Activated CD8-positive, alpha-beta memory T cell treated with anti-CD3 and anti-CD28 coated beads, Interleukin-2, amount 50 U/mL, for 4 hours (primary cell): Measurements from ENCODE around the gene SLC7A1.

Source experiments
- DNase-seq: peaks from one replicate; pipeline ENCODE4 v3.0.0-alpha.2; 2020

The SLC7A1 gene

DNA sequence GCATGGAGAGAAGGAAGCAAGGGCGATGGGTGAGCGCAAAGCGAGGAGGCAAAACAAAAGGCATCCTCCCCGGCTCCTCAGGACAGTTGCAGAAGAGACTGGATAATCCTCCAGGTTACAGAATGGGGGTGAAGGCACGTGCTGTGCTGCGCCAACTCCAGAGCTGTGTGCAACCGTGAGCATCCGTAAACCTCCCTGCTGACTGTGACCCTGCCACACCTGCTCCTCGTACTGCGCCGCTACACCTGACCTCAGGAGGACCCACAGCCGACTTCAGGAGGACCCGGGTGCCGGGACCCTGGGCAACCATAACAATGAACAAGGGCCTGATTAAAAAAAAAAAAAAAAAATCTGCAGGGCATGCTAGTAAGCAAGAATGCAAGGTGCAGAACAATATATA lies 68.7 kb downstream of the SLC7A1 start:
- DNase-seq: no peak

GRCh38 chr13:29525757-29526156 lies 69.7 kb downstream of the SLC7A1 start:
- no peak for DNase-seq

DNA sequence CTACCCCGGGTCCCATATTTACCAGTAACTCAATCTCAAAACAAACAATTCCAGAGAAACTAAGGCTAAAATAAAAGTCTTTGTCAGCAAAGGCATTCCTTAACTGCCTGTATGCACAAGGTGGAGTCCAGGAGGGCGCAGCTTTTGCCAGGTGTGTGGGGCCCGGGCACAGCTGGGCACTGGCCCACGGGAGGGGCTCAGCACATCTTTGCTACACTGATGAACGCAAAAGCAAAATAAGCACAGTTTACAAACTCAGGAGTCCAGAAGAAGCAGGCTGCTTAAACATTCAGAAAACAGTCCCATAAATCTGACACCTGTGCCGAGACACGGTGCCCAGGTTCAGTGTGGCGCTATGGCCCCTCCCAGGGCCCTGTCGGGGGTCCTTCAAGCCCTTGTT lies 70.8 kb downstream of the SLC7A1 start:
- DNase-seq: no peak

DNA sequence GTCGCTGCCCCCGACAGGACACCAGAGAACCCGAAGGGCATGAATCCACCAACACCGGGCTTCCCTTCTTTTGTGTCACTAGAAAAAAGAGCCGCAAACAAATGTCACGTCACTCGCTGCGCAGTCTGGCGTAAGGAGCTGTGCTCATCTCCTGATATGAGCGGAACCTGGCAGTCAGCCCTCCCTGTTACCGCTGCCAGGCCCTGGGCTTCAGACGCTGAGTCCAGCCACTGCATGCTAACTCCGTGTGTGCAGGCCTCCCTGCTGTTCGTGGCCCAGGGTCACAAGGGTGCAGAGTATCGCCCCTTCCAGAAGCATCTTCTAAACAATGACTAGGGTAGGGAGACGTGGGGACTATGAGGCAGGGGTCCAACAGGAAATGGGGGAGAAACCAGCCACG lies 71.3 kb downstream of the SLC7A1 start:
- no peak for DNase-seq

- no peak for DNase-seq
Observed at GRCh38 chr13:29523199-29523961, 72.1 kb downstream of the SLC7A1 start.

- DNase-seq: no peak
Observed at GRCh38 chr13:29522044-29522685, 73.3 kb downstream of the SLC7A1 start.

- no peak for DNase-seq
Observed at GRCh38 chr13:29521336-29521735, 74.2 kb downstream of the SLC7A1 start.

DNA sequence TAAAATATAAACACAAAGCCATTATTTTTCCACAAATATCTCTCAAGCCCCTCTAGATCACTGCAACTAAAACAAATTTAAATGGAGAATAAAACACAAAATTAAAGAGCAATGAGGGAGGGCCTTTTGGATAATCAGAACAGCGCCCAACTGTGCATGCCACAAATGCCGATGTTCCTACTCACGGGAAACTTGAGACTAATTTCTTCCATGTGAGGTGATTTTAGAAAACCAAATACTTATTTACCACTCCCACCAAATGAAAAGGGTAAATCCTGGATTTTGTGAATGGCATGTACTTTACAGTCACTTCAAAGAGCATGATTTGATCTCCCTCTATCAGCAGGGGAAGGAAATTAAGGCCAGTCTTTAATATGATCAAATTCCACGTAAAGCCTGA lies 74.8 kb downstream of the SLC7A1 start:
- no peak for DNase-seq

DNA sequence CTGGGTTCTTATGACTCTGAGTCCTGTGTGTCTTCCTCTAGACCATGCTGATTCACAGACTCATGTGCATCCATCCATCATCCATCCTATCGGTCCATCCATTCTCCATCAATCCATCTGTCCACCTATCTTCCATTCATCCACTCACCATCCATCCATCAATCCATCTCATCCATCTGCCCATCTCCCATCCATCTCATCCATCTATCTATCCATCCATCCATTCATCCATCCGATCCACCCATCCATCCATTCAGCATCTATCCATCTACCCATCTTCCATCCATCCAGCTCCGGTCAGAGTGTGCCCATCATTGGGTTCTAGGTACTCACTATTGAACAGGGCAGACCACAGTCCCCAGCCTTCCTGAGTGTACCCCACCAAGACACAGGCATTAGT lies 75.6 kb downstream of the SLC7A1 start:
- DNase-seq: no peak

DNA sequence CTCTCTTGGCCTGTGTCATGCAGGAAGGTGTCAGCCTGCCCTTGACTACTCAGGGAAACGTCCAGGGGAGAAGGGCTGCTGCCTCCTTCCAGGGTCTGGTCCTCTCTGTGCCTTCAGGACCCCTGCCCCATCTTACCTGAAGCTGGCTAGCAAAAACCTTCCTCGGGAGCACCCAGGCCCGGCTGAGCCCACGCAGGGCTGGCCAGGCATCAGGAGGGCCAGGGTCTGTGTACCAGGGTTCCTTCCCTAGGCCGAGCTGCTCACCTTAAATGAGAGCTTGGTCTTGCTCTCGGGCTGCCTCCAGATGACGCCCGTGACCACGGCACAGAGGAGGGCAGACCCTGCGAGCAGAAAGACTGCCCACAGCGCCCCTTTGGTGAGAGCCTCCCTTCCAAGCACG lies 78.6 kb downstream of the SLC7A1 start:
- no peak for DNase-seq

DNA sequence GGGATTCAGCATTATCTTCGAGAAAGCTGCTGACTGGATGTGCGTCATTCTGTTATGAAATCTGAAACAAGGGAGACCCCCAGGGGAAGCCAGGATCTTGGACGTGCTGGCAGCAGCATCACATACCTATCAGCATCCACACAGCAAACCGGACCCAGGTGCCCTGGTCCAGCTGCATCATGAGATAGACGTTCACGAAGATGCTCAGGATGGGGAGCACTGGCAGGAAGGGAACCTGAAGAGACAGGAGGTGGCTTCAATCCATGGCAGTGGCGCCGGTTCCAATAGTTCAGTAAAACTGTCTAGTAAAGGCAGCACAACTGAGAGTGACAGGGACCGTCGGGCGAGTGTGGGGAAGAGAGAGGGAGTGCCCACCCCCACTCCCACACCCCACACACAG lies 79.5 kb downstream of the SLC7A1 start:
- no peak for DNase-seq

DNA sequence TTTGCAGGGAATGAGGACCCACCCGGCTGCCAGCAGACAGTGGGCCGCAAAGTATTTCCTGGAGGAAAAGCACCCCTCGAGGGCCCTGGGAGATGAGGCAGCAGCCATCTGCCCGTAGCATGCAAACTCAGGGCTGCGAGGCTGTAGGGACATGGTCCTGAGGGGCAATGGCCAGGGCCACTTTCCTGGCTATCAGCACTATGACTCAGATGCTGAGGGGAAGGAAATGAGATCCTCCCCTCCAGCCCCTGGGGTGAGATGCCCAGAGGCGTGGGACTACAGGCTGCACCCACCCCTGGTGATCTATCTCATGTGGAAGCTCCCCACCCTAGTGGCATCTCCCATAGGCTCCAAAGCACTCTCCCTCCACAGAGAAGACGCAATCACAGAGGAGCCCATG lies 80.1 kb downstream of the SLC7A1 start:
- no peak for DNase-seq

GRCh38 chr13:29514720-29515310 lies 80.7 kb downstream of the SLC7A1 start:
- DNase-seq: no peak

- DNase-seq: no peak
Observed at GRCh38 chr13:29513981-29514719, 81.3 kb downstream of the SLC7A1 start.

GRCh38 chr13:29513002-29513980 lies 82.2 kb downstream of the SLC7A1 start:
- no peak for DNase-seq

GRCh38 chr13:29511980-29512379 lies 83.5 kb downstream of the SLC7A1 start:
- DNase-seq: no peak

DNA sequence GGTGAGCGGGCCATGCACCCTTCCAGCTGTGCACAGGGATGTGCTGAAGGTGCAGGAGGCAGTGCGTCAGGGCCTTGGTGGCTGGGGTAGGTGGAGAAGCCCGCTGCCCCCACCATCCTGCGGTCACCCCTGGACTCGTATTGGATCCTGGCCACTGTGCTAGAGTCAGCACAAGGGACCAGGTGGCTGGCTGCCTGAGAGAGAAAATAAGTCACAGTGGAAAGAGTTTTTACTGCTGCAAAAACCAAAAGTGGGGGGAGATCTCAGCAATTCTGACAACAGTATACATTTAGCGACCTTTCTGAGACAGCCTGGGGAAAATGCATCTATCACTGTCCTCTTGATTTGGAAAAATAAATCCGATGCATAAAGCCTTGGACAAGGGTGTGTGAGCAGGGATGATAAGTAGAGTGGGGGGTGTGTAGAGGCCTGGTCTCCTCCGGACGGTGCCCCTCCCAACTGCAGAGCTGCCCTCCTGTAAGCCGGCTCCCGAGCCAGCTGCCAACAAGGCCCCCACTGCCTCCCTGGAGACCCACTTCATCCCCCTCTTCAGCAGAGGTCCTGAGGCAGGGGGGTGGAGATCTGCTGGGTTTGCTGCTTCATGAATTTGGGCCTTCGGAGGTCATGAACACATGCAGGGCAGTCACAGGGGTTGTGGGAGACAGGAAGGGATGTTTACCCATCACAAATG lies 84.2 kb downstream of the SLC7A1 start:
- no peak for DNase-seq

DNA sequence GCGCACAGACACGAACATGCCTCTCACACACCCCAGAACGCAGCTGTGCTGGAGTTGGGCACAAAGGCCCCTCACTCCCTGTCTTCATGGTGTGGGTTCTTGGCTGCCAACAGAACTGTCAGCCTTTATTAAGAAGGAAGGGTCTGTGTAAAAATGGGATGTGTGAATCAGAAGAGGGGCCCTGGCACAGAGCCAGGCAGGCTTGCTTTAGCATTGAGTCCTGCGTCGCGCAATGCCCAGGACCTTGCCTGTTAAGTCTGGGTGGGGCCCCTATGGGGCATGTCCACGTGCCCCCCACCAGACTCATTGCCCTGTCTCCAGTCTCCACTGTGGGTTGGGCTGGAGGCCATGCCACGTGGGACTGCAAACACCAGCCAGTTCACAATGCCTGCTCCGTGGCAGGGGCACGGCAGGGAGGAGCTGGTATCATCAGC lies 84.8 kb downstream of the SLC7A1 start:
- no peak for DNase-seq

GRCh38 chr13:29509999-29510589 lies 85.4 kb downstream of the SLC7A1 start:
- DNase-seq: no peak

GRCh38 chr13:29508876-29509252 lies 86.6 kb downstream of the SLC7A1 start:
- no peak for DNase-seq

DNA sequence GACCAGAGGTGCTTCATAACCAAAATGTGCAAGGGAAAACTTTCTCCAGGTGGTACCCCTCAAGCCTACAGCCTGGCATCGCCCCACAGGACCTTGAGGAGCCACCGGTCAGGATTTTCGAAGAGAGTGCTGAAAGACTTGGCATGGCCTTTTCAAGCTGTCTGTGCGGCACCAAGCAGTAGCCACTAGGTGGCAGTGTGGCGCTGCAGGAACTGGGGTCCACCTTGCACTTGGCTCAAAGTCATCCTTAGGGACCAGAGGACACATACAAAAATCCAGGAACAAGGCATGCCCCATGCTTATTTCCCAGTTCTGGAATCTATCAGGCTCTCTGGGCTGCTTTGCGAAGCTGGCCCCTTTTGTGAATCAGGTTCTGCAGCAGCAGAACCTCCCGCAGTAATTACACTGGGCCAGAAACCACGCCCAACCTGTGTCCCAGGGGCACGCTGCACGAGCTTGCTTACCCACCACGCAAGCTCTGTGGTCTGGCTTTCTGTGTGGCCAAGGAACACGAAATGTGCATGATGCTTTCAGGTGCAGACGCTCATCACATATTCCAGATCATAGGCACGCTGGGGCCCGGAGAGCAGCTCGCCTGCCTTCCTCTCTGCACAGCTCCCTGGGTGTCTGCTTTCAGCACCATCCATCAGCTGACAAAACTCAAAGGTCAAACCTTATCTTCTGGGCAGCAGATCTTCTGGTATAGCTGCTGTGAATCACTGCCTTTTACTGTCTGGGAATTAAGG lies 87.2 kb downstream of the SLC7A1 start:
- DNase-seq: peak; percentile 75
